Natural killer cell treated with Interleukin-12 subunit alpha and Interleukin-12 subunit beta and Interleukin-15 and Interleukin-18, amount 100 ng/mL, for 72 hours (primary cell): ENCODE results near the gene CCSAP. TPM values are rescaled to one million over a fixed set of nuclear protein-coding genes. Genes with fewer than 3 reads are reported as not detected.

Source experiments
- ATAC-seq, 2 donors: fragments of 150-1000 bp; cut with Tn5 transposase in 1 of 2; sonication (Bioruptor Pico), chemical (Tn5 transposase) in 1 of 2; 2 replicates each; pipeline ENCODE4 v1.10.0; 2021
- DNase-seq: peaks from one replicate; pipeline ENCODE4 v3.0.0; 2022; ENCODE audit warnings: low spot score
- H3K27ac Mint-ChIP-seq, 2 donors: 1 replicate in 1 of 2; 2 replicates in 1 of 2; pipeline ENCODE4 v1.8.0; 2022; ENCODE audit warnings: mixed read lengths in 2 of 2, mild to moderate bottlenecking in 1 of 2, moderate library complexity in 1 of 2
- H3K27me3 Mint-ChIP-seq, 2 donors: 1 replicate in 1 of 2; 2 replicates in 1 of 2; pipeline ENCODE4 v1.8.0; 2022; ENCODE audit warnings: mixed read lengths in 2 of 2
- H3K36me3 Mint-ChIP-seq: one replicate; pipeline ENCODE4 v1.8.0; 2022; ENCODE audit warnings: mixed read lengths
- H3K4me1 Mint-ChIP-seq, 2 donors: 1 replicate in 1 of 2; 2 replicates in 1 of 2; pipeline ENCODE4 v1.8.0; 2022; ENCODE audit warnings: low read depth in 2 of 2, mixed read lengths in 2 of 2, mild to moderate bottlenecking in 1 of 2
- H3K4me3 Mint-ChIP-seq: one replicate; pipeline ENCODE4 v1.8.0; 2022; ENCODE audit warnings: mixed read lengths
- H3K9me3 Mint-ChIP-seq: 2 replicates; pipeline ENCODE4 v1.8.0; 2022; ENCODE audit warnings: mixed read lengths
- total RNA-seq, 2 donors: library from RNA; stranded (reverse); gene quantifications; one replicate each; pipeline ENCODE4 v1.2.3, GENCODE V29; 2022

Gene CCSAP
- total RNA-seq, 2 donors from 2014 or later, result 6.7 to 6.9 TPM

DNA sequence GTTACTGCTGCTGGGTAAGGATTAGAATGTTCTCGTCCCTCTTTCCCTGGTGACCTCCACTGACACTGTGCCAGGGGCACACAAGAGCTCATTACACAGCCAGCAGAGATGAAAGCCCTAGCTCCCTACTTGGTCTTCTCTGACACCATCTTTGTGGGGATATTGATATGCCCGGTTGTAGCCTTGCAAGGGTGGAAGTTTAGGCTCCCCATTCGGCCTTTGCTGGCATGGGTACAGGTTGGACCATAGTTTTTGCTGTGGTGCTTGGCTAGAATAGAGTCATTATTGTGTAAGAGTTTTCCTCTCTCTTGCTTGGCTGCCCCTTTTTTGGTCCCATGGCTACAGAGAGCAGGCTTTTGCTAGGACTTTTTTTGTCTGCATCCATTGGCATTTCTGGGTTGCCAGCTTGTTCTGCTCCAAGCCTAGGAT is 59.6 kb downstream of the CCSAP start:
- H3K4me1 Mint-ChIP-seq, result peaks cover 36 to 70% of the 10 kb centered on the region in 2 donors

DNA sequence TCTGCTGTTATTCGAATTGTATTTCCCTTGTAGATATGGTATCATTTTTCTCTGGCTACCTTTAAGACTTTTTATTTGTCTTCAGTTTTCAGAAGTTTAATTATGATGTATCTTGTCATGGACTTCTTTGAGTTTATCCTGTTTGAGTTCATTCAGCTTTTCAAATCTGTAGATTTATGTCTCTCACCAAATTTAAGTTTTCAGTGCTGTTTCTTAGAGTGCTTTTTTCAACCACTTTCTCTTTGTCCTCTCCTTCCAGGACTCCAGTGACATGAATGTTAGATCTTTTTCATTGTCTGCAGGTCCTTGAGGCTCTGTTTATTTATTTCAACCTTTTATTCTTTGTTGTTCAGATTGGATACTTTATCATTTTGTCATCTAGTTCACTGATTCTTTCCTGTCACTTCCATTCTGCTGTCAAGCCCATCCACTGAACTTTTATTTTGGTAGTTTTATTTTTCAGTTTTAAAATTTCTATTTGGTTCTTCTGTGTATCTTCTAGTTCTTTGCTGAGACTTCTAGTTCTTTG is 60.5 kb downstream of the CCSAP start:
- Mint-ChIP-seq H3K27ac (peak overlapping the region in 1 of 2 donors; percentile 74), H3K9me3 (no peaks in the 10 kb centered on the region), H3K4me3 (peak overlapping the region; percentile 2), H3K27me3 (no peaks in the 10 kb centered on the region), H3K36me3 (peaks cover 8% of the 10 kb centered on the region), H3K4me1 (peaks cover 33 to 62% of the 10 kb centered on the region in 2 donors)
- DNase-seq (no peak), ATAC-seq (no peak)

More for the DNA sequence above, 59.6 kb downstream of the CCSAP start:
- no peak overlapping the region for H3K4me3 Mint-ChIP-seq
- H3K27me3 Mint-ChIP-seq, result no peaks in the 10 kb centered on the region
- ATAC-seq (no peak), DNase-seq (no peak)
- H3K36me3 Mint-ChIP-seq, result peaks cover 8% of the 10 kb centered on the region
- no peaks in the 10 kb centered on the region for H3K9me3 Mint-ChIP-seq
- peak overlapping the region in 1 of 2 donors; percentile 74 for H3K27ac Mint-ChIP-seq

DNA sequence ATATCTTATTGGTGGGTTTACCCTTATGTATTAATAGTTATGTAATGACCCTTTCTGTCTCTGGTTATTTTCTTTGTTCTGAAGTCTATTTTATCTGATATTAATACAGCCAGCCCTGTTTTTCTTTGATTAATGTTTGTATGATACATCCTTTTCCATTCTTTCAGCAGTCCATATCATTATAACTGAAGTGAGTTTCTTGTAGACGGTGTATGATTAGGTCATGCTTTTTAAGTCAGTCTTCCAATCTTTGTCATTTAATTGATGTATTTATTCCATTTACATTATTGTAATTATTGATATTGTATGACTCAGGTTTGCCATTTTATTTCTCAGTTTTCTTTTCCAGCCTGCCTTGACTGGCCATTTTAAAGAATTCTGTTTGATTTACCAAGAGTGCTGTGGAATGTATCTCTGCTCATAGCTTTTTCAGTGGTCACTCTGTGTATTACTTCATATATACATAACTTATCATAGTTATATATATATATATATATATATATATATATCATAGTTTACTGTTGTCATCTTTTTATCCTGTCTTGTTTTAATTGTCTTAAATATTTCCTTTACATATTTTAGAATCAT is 61.4 kb downstream of the CCSAP start:
- peak overlapping the region in 1 of 2 donors; percentile 10 for H3K27ac Mint-ChIP-seq
- DNase-seq (no peak), ATAC-seq (no peak)
- H3K4me1 Mint-ChIP-seq, result peaks cover 26 to 53% of the 10 kb centered on the region in 2 donors
- no peaks in the 10 kb centered on the region for H3K27me3 Mint-ChIP-seq
- peaks cover 8% of the 10 kb centered on the region for H3K36me3 Mint-ChIP-seq
- peak overlapping the region; percentile 14 for H3K4me3 Mint-ChIP-seq
- H3K9me3 Mint-ChIP-seq, result no peaks in the 10 kb centered on the region

DNA sequence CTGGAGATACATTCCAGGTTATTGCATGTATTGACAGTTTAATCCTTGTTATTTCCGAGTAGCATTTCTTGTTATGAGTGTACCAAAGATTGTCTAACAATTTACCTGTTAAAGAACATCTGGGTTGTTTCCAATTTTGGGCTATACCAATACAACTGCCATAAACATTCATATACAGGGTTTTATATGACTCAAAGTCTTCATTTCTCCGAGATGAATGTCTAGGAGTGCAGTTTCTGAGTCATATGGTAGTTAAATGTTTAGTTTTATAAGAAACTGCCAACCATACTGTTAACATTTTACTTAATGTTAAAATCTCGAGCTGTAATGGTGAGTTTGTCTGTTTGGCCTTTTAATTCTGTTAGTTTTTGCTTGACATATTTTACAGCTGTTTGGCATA is 61.9 kb downstream of the CCSAP start:
- Mint-ChIP-seq H3K4me3 (peak overlapping the region; percentile 14), H3K27me3 (no peaks in the 10 kb centered on the region), H3K4me1 (peaks cover 24 to 49% of the 10 kb centered on the region in 2 donors), H3K9me3 (no peaks in the 10 kb centered on the region), H3K27ac (peak overlapping the region in 1 of 2 donors; percentile 10), H3K36me3 (peaks cover 8% of the 10 kb centered on the region)
- peak in 1 of 2 donors; percentile 87 for ATAC-seq
- no peak for DNase-seq

DNA sequence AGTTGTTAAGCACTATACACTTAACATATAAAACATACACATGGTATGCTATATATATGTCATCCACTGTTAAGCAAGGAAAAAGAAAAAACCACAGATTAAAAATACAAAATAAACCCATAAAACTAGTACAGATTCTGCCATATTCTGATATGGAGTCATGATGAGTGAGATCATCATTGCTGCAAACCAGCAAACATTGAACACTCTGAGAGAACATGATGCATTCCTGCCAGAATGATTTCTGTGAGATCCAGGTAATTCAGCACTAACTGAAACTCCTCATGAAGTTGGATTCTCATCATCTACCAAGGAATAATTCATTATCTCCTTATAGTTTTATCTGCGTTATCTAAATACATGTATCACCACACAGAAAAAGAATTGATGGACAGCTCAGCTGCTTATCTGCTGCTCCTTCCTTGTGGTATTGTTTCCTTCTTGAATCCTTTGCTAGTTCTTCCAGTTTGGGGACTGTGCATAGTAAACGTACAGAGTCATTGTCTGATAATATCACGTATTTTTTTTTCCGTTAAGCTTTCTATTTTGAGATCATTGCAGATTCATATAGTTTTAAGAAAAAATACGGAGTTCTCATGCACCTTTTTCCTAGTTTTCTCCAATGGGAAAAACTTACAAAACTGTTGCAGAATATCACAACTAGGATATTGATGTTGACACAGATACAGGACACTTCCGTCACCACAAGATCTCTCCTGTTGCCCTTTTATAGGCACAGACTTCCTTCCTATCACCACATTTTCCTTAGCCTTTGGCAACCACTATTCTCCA is 62.6 kb downstream of the CCSAP start:
- H3K4me3 Mint-ChIP-seq, result no peak overlapping the region
- peak overlapping the region in 1 of 2 donors; percentile 10 for H3K27ac Mint-ChIP-seq
- H3K4me1 Mint-ChIP-seq, result peaks cover 21 to 46% of the 10 kb centered on the region in 2 donors
- no peaks in the 10 kb centered on the region for H3K9me3 Mint-ChIP-seq
- H3K27me3 Mint-ChIP-seq, result no peaks in the 10 kb centered on the region
- peaks cover 8% of the 10 kb centered on the region for H3K36me3 Mint-ChIP-seq
- no peak for DNase-seq
- no peak for ATAC-seq

DNA sequence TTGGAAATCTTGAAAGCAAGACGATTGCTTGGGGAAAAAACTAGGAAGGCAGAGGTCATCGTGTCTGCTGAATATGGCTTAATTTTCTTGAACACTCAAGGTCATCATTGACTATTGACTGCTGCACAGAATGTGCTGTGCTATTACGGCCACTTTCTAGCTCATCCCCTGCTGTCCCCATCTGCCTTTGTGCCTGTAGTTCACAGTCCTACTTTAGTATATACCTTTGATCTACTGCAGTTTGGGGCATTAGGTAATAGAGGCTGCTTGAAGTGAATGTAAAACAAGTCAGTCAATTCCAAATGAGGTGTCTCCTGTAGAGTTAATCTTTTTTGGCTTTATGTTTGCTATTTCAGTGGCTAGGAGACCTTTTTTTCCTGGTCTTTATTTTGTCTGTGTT is 63.6 kb downstream of the CCSAP start:
- peaks cover 8% of the 10 kb centered on the region for H3K36me3 Mint-ChIP-seq
- H3K4me3 Mint-ChIP-seq, result no peak overlapping the region
- ATAC-seq (no peak), DNase-seq (no peak)
- H3K27me3 Mint-ChIP-seq, result no peaks in the 10 kb centered on the region
- H3K4me1 Mint-ChIP-seq, result peaks cover 23 to 47% of the 10 kb centered on the region in 2 donors
- no peaks in the 10 kb centered on the region for H3K9me3 Mint-ChIP-seq
- no peak overlapping the region for H3K27ac Mint-ChIP-seq

DNA sequence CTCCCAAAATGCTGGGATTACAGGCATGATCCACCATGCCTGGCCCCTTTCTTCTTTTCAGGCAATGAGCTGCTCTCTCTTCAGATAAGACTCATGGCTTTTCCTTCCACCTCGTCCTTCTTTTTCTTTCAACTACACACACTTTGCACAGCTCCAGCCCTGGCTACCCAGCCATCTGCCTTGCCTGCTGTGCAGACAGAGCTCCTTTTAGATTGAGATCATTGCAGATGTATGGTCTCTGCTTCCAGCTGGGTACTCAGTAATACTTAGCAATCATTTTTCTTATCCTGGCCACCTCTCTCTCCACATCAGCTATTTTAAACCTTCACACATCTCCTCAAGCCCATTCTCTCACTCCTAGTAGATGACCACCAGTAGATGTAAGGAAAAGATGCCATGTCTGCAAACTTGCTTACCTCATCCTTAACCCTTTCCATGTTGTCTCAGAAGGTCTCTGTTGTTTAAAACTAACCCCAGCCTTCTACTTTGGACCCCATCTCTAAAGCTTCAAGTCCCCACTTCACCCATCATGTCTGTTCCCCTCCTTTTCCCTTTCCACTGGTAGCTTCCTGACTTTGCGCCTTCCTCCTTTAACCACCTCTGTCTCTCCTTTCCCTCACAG is 64.6 kb downstream of the CCSAP start:
- H3K9me3 Mint-ChIP-seq, result no peaks in the 10 kb centered on the region
- DNase-seq (no peak), ATAC-seq (no peak)
- no peaks in the 10 kb centered on the region for H3K27me3 Mint-ChIP-seq
- no peak overlapping the region for H3K4me3 Mint-ChIP-seq
- peaks cover 8% of the 10 kb centered on the region for H3K36me3 Mint-ChIP-seq
- H3K27ac Mint-ChIP-seq, result no peak overlapping the region
- peaks cover 23 to 47% of the 10 kb centered on the region in 2 donors for H3K4me1 Mint-ChIP-seq

DNA sequence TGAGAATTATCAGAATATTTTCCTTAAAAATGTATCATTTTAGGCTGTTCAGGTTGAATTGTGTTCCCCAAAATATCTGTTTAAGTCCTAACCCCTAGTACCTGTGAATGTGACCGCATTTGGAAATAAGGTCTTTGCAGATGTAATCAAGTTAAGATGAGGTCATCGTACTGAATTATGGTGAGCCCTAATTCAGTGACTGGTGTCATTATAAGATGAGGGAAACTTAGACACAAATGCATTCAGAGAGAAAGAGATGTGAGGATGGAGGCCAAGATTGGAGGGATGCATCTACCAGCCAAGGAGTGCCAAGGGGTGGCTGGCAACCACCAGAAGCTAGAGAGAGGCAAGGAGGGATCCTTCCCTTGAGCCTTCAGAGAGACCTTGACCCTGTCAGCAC is 67.8 kb downstream of the CCSAP start:
- H3K27ac Mint-ChIP-seq, result no peak overlapping the region
- H3K36me3 Mint-ChIP-seq, result peaks cover 7% of the 10 kb centered on the region
- H3K27me3 Mint-ChIP-seq, result no peaks in the 10 kb centered on the region
- H3K4me1 Mint-ChIP-seq, result peaks cover 20 to 33% of the 10 kb centered on the region in 2 donors
- no peak overlapping the region for H3K4me3 Mint-ChIP-seq
- ATAC-seq, result no peak
- H3K9me3 Mint-ChIP-seq, result no peaks in the 10 kb centered on the region
- no peak for DNase-seq

DNA sequence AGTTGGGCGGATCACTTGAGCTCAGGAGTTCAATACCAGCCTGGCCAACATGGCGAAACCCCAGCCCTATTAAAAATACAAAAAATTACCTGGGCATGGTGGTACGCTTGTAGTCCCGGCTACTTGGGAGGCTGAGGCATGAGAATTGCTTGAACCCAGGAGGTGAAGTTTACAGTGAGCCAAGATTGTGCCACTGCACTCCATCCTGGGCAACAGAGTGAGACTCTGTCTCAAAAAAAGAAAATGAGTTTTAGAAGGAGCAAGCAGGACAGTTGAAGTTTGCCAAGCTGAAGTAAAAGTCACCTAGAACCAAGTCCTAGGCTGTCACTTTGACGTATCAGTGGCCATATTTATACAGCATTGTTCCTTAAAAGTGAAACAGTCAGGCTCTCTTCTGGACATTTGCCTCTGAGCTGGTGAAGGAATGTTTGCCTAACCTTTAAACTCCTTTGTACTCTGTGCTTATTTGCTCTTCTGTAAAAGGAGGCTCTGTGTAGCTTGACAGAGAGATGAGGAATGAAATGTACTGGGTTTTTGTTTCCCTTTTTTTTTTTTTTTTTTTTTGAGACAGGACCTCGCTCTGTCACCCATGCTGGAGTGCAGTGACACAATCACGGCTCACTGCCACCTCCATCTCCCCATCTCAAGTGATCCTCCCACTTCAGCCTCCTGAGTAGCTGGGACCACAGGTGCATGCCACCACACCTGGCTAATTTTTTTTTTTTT is 69.2 kb downstream of the CCSAP start:
- Mint-ChIP-seq H3K4me3 (no peak overlapping the region), H3K36me3 (peaks cover 7% of the 10 kb centered on the region), H3K4me1 (peaks cover 20 to 29% of the 10 kb centered on the region in 2 donors), H3K27ac (no peak overlapping the region), H3K9me3 (no peaks in the 10 kb centered on the region), H3K27me3 (no peaks in the 10 kb centered on the region)
- DNase-seq (no peak), ATAC-seq (no peak)

DNA sequence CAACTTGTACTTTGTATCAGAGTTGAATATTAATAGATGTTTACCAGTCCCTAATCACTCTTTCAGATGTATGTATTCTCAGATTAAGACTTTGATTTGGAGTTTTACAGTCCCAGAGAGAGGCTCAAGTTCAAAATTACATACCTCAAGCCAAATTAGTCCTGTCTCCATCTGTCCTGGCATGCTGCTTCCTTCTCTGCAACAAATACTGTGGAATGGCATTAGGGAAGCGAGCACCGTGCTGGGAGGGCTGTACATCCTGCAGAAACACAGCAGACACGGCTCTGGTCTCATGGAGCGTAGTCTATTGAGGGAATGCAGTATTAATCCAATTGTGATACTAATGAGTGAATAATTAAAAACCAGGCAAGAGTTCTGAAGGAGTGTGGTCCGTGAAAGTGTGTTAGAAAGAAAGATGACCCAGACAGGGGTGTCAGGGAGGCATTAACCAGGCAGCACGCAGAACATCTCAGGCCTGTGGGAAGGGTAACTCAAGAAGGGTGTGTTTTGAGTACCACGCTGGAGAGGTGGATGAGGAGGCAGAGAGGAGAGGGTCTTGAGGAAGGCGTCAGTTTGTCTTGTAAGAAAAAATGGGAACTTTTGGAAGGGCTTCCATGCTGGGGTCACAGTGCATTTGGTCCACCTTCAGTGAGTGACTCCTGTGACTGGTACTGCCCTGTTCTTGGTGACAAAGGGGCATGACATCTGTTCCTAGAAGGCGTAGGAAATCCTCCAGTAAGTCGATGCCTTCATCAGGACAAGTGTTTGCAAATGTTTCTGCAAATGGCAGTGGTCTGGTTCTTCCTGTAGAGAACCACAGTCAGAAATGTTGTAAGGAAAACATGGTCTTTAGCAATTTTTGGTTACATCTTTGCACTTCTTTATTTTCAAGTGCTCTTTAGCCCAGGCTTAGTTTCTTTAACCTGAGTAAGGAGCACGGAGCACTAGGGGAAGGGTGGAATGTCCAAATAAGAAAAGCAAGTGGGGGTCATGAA is 70.4 kb downstream of the CCSAP start:
- Mint-ChIP-seq H3K27me3 (no peaks in the 10 kb centered on the region), H3K9me3 (no peaks in the 10 kb centered on the region), H3K27ac (peak overlapping the region; percentile 78 to 94), H3K36me3 (peaks cover 7% of the 10 kb centered on the region), H3K4me1 (peaks cover 20 to 29% of the 10 kb centered on the region in 2 donors), H3K4me3 (peak overlapping the region; percentile 95)
- DNase-seq (no peak), ATAC-seq (no peak)

DNA sequence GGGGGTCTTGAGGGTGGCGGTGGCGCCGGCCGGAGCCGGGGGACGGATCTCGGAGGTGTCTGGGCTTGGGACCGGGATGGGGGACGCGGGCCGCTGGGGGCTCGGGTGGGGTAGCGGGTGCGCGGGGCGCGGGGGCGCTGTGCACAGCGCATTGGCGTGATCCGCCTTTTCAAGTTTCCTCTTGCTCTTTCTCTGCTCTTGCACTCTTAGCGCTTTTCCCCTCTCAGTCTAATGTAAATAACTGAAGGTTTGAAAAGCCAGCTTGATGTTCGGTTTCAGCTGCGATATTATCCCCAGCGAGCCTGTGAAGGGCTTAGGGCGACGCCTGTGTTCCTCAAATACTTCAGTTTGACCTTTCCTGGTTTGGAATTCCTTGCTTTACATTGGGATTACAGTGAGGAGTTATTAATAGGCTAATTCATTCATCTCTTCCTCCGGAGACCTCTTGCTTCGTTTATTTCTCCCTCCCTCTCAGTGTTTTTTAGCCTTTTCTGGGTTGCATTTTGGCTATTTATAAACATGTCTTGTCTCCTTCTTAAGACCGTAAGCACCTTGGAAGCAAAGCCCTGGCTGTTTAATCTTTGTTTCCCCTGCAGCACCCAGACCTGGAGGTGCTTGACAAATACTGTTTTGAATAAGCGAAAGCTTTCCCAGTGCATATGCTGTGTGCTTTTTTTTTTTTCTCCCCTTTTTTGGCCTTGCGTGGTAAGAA is 71.2 kb downstream of the CCSAP start:
- DNase-seq (no peak), ATAC-seq (peak; percentile 72 to 78)
- Mint-ChIP-seq H3K27ac (peak overlapping the region; percentile 78 to 94), H3K27me3 (no peaks in the 10 kb centered on the region), H3K4me3 (peak overlapping the region; percentile 95), H3K4me1 (peaks cover 22 to 34% of the 10 kb centered on the region in 2 donors), H3K9me3 (no peaks in the 10 kb centered on the region), H3K36me3 (peaks cover 7% of the 10 kb centered on the region)
